ENCODE data around the gene ATP5F1E. TPM values are rescaled to one million over a fixed set of nuclear protein-coding genes. Genes with fewer than 3 reads are reported as not detected.

The ATP5F1E gene
- total and polyA plus RNA-seq, 2 of the 4 experiments (the other 2 are of a cell fraction) = 3.8 to 34.5 TPM

DNA sequence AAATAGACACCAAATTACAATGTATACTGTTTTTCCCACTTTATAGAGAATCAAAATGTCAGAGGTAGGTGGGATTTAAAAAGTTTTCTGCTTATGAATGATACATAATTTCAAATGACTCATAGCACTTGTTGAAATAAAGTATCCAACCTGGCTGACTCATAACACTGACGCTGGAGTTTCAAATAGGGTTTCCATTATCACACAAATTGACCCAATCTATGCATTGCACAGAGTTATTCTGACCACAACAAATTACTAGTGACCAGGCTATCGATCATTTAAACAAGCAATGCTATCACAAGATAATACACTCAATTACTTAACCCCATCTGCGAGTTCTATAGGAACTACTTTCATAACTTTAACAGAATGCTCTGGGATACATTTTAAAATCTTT, 42.3 kb upstream of the ATP5F1E start:
- DNase-seq = peak; percentile 79
- BruUV-seq (replicated peaks) = no TSS peak
- Histone ChIP-seq H2BK120ac (ENCODE audit: low read depth, low read length) (no peak overlapping the region), H3K9me1 (ENCODE audit: insufficient read depth, low read length) (no peaks in the 10 kb centered on the region), H4K5ac (ENCODE audit: low read depth, low read length) (no peak overlapping the region), H2BK15ac (ENCODE audit: low read depth, low read length) (no peak overlapping the region), H3K9ac (ENCODE audit: low read depth, low read length) (no peak overlapping the region), H3K4me2 (ENCODE audit: low read depth, low read length) (no peak overlapping the region), H3K4me1 (ENCODE audit: control insufficient read depth, insufficient read depth, low read length) (no peaks in the 10 kb centered on the region), H3K56ac (ENCODE audit: extremely low read depth, insufficient read depth, low read length) (no peak overlapping the region), H2AK9ac (replicated peaks; ENCODE audit: low read depth, low read length, poor library complexity) (no peak overlapping the region), H4K8ac (ENCODE audit: low read depth in 2 of 2, low read length in 2 of 2) (no peak overlapping the region), H3K4ac (ENCODE audit: low read depth, low read length) (no peak overlapping the region), H4K20me1 (ENCODE audit: insufficient read depth, low read length) (no peaks in the 10 kb centered on the region), H2AK5ac (ENCODE audit: low read depth, low read length) (no peak overlapping the region), H3K9me3 (ENCODE audit: control insufficient read depth, insufficient read depth, low read length) (no peaks in the 10 kb centered on the region), H2BK5ac (ENCODE audit: low read depth, low read length, poor library complexity, severe bottlenecking) (no peak overlapping the region), H3K27ac (ENCODE audit: insufficient read depth, low read length) (no peak overlapping the region), H3K27me3 (ENCODE audit: control insufficient read depth, insufficient read depth, low read length) (peaks cover 20% of the 10 kb centered on the region), H3K79me1 (ENCODE audit: low read depth in 1 of 2, low read length in 2 of 2) (no peaks in the 10 kb centered on the region), H3K23ac (ENCODE audit: low read depth, low read length) (no peak overlapping the region), H4K91ac (ENCODE audit: insufficient read depth, low read depth, low read length) (no peak overlapping the region), H2AFZ (replicated peaks; ENCODE audit: low read length, poor library complexity) (no peak overlapping the region), H2BK20ac (ENCODE audit: low read depth, low read length) (no peak overlapping the region), H3K14ac (replicated peaks; ENCODE audit: low read depth, low read length) (no peak overlapping the region), H3K36me3 (ENCODE audit: control insufficient read depth, insufficient read depth, low read length) (no peaks in the 10 kb centered on the region), H3K18ac (ENCODE audit: low read depth, low read length) (no peak overlapping the region), H3K4me3 (ENCODE audit: insufficient read depth, low read depth, low read length) (no peak overlapping the region)
- in situ Hi-C loops (cut with MboI; ENCODE audit: low sequenced_read_pairs) (no loop called here), intact Hi-C loops (cut with micrococcal nuclease) (no loop called here), dilution Hi-C loops (cut with HindIII; ENCODE audit: low sequenced_read_pairs, unreplicated experiment) (no loop called here)
- WGBS, 2 experiments (ENCODE audit: extremely low coverage in 2 of 2, insufficient read length in 1 of 2) = 0% methylated on average over 1 of the region's 3 CpGs; no CpG with 5 or more reads in 1 of the 2 experiments
- ChIA-PET CTCF (no interaction called here), POLR2A (ENCODE audit: unreplicated experiment) (no interaction called here)
- no peak for ATAC-seq (ENCODE audit: low read depth)
- TF ChIP-seq, protein P1, sequence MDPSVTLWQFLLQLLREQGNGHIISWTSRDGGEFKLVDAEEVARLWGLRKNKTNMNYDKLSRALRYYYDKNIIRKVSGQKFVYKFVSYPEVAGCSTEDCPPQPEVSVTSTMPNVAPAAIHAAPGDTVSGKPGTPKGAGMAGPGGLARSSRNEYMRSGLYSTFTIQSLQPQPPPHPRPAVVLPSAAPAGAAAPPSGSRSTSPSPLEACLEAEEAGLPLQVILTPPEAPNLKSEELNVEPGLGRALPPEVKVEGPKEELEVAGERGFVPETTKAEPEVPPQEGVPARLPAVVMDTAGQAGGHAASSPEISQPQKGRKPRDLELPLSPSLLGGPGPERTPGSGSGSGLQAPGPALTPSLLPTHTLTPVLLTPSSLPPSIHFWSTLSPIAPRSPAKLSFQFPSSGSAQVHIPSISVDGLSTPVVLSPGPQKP (IDR thresholded peaks at IDR 0.05; ENCODE audit: borderline replicate concordance, low read depth, low read length) = no peak
- no peak for TF ChIP-seq RFX5 (IDR thresholded peaks at IDR 0.05; ENCODE audit: low read depth, low read length)
- TF ChIP-seq FOS (IDR thresholded peaks at IDR 0.05; ENCODE audit: low read depth, low read length) = peak; percentile 76
